NCI-H2171 treated with DMSO at 0.1 percent for 48 hours (cell line): ENCODE data around the gene NAA11.
"Not testable (repeated sequence)": the region's sequence is repeated elsewhere in the genome, so short reads cannot be mapped to it uniquely, and the experiment has no call there.

Experiments
- DNase-seq: peaks from one replicate; lab custom pipeline; 2025; lab: John Stamatoyannopoulos, UW

The NAA11 gene

GRCh38 chr4:79308971-79309370, 16.9 kb downstream of the NAA11 start:
- no peak for DNase-seq

- DNase-seq: no peak
These were observed 17.7 kb downstream of the NAA11 start for GRCh38 chr4:79308137-79308536.

GRCh38 chr4:79306795-79307194, 19.1 kb downstream of the NAA11 start:
- no peak for DNase-seq

- no peak for DNase-seq
These were observed 25.6 kb downstream of the NAA11 start for GRCh38 chr4:79300280-79300679.

- no peak for DNase-seq
These were observed 27.4 kb downstream of the NAA11 start for GRCh38 chr4:79298484-79298883.

- DNase-seq: no peak
These were observed 27.8 kb downstream of the NAA11 start for GRCh38 chr4:79298027-79298426.

DNA sequence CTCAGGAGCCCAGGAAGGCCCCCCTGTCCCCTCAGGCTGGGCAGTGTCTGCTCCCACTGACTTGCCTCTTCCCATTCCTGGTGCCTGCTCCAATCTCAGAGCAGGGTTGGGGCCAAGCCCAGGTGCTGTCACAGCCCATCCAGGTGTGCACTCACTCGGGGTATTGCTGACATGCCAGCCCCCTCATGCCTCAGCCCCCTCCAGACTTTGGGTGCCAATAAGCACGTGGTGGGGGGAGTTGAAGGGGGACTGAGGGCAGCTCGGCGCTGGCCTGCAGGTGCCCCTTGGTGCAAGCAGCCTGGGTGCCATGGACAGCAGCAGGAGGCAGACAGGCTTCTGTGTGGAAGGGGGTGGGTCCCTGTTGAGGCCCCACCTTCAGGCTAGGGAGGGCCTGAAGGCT, 28.4 kb downstream of the NAA11 start:
- DNase-seq: no peak

- DNase-seq: no peak
These were observed 29.0 kb downstream of the NAA11 start for GRCh38 chr4:79296768-79297428.

GRCh38 chr4:79295086-79295485, 30.8 kb downstream of the NAA11 start:
- no peak for DNase-seq

- no peak for DNase-seq
These were observed 31.8 kb downstream of the NAA11 start for GRCh38 chr4:79294064-79294463.

DNA sequence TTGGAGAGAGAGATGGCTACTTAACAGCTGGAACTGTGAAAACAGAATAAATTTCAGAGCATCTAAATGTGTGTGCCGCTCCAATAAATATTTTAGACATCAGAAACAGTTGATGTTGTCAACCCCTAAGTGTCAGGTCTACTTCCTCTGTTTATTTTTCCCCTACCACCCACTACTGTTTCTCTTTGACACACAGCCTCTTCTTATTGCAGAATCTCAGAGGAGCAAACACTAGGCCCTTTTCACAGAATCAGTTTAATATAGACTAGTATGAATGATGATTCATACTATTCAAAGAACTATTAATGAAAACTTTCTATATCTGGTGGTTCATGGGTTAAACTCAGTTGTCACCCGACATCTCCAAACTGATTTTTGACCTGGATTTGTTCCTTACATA, 33.9 kb downstream of the NAA11 start:
- DNase-seq: no peak

GRCh38 chr4:79290376-79290775, 35.5 kb downstream of the NAA11 start:
- no peak for DNase-seq

GRCh38 chr4:79288185-79288584, 37.7 kb downstream of the NAA11 start:
- DNase-seq: no peak

DNA sequence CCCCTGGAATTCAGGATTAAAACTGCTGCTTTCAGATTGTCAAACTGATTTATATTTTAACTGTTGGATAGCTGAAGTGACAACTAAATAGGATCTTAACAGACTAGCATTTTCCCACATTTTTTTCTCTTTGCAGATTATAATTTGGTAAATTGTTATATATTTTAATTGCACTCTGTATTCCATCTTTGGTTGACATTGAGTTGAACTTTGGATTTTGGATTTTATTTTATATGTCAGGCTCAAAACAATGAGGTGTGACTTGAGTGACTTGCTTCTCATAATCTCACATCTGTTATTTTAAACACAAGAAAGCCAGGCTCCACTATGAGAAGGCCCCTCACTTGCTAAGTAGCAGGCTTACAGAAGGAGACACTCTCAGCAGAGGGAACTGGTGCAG, 38.1 kb downstream of the NAA11 start:
- DNase-seq: peak; percentile 55

GRCh38 chr4:79287076-79287475, 38.8 kb downstream of the NAA11 start:
- DNase-seq: no peak

- DNase-seq: no peak
These were observed 44.1 kb downstream of the NAA11 start for GRCh38 chr4:79281566-79282359.

DNA sequence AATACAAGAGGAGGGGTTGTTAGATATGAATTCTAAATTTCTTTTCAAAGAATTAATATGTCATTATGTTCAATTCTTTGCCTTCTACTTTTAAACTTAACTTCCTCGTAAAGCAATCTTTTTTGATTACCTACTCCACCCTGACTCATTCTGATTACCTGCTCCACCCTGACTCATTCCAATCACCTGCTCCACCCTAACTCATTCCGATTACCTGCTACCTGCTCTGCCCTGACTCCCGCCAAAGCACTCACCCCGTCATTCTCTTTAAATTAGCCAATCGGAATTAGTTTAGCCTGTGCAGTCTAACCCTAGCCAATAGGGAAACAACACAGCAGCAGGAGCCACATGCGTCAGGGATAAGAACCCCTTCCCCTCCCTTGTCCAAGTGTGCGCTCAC, 48.4 kb downstream of the NAA11 start:
- not testable (repeated sequence) for DNase-seq

GRCh38 chr4:79273915-79274314, 51.9 kb downstream of the NAA11 start:
- DNase-seq: peak; percentile 93

- no peak for DNase-seq
These were observed 53.1 kb downstream of the NAA11 start for GRCh38 chr4:79272761-79273160.

- no peak for DNase-seq
These were observed 53.7 kb downstream of the NAA11 start for GRCh38 chr4:79272126-79272525.

DNA sequence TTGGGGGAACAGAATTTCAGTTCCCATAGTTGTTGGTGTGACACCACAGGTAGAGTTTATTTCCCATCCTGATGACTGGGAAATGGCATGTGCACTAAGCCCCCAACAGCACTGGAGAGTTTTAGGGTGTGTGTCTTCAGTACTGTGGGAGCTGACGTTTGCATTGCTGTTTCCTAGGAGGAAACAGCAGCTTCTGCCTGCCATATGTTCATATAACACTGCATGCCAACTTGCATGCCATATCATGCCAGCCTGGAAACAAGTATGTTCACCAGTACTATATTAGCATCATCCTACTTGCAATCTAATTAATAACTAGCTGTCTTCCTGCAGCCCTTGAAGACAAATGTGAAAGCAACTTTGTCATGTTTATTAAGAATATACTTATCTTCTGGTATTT, 58.2 kb downstream of the NAA11 start:
- DNase-seq: peak; percentile 74
